H9 (cell line): ENCODE data around the gene PLXND1. TPM values are rescaled to one million over a fixed set of nuclear protein-coding genes. Genes with fewer than 3 reads are reported as not detected.

Experiments used
- DNase-seq: peaks from one replicate; pipeline ENCODE4 v3.0.0-alpha.2; 2017
- H2AFZ ChIP-seq: one replicate; pipeline ENCODE4 v1.6.1; 2013; ENCODE audit warnings: mild to moderate bottlenecking, low read length, control low read depth, moderate library complexity
- H2AK5ac ChIP-seq: 2 replicates; pipeline ENCODE4 v1.6.1; 2013; ENCODE audit warnings: low read length, control low read depth, mixed read lengths; ENCODE audit not compliant: insufficient read length
- H2BK120ac ChIP-seq: one replicate; pipeline ENCODE4 v1.6.1; 2013; ENCODE audit warnings: low read depth, mild to moderate bottlenecking, low read length, control low read depth, inconsistent platforms; ENCODE audit not compliant: poor library complexity, severe bottlenecking
- H2BK12ac ChIP-seq: 2 replicates; pipeline ENCODE4 v1.6.1; 2013; ENCODE audit warnings: low read length, control low read depth, mixed read lengths, low read depth; ENCODE audit not compliant: insufficient read length
- H2BK15ac ChIP-seq: 2 replicates; pipeline ENCODE4 v1.6.1; 2013; ENCODE audit warnings: low read depth, low read length, control low read depth
- H2BK20ac ChIP-seq: one replicate; pipeline ENCODE4 v1.6.1; 2013; ENCODE audit warnings: low read depth, mild to moderate bottlenecking, low read length, control low read depth, inconsistent platforms; ENCODE audit not compliant: poor library complexity, severe bottlenecking
- H2BK5ac ChIP-seq: 2 replicates; pipeline ENCODE4 v1.6.1; 2013; ENCODE audit warnings: low read length, control low read depth, mixed read lengths; ENCODE audit not compliant: insufficient read length
- H3K14ac ChIP-seq: 2 replicates; pipeline ENCODE4 v1.6.1; 2013; ENCODE audit warnings: low read length, control low read depth; ENCODE audit not compliant: insufficient read depth
- H3K18ac ChIP-seq: 2 replicates; pipeline ENCODE4 v1.6.1; 2013; ENCODE audit warnings: low read depth, mild to moderate bottlenecking, mixed read lengths, low read length, control low read depth; ENCODE audit not compliant: insufficient read length
- H3K23ac ChIP-seq: 2 replicates; pipeline ENCODE4 v1.6.1; 2013; ENCODE audit warnings: low read length, control low read depth, mixed read lengths, low read depth; ENCODE audit not compliant: insufficient read length
- H3K23me2 ChIP-seq: 2 replicates; pipeline ENCODE4 v1.6.1; 2013; ENCODE audit warnings: low read depth, mild to moderate bottlenecking, mixed read lengths, low read length, control low read depth; ENCODE audit not compliant: insufficient read length, poor library complexity, severe bottlenecking
- H3K27ac ChIP-seq: 2 replicates; pipeline ENCODE4 v1.5.1; 2013; ENCODE audit warnings: low read length, control low read depth, mixed read lengths, low read depth; ENCODE audit not compliant: insufficient read length
- H3K27me3 ChIP-seq: 2 replicates; pipeline ENCODE4 v1.6.1; 2013; ENCODE audit warnings: low read length, control low read depth, inconsistent platforms; ENCODE audit not compliant: insufficient read depth
- H3K4ac ChIP-seq: 2 replicates; pipeline ENCODE4 v1.6.1; 2013; ENCODE audit warnings: low read depth, mild to moderate bottlenecking, control low read depth, inconsistent platforms, low read length, moderate library complexity
- H3K4me1 ChIP-seq: 2 replicates; pipeline ENCODE4 v1.6.1; 2013; ENCODE audit warnings: low read length, control low read depth, inconsistent platforms; ENCODE audit not compliant: insufficient read depth
- H3K4me2 ChIP-seq: 2 replicates; pipeline ENCODE4 v1.6.1; 2013; ENCODE audit warnings: low read length, control low read depth, mixed read lengths; ENCODE audit not compliant: insufficient read length, insufficient read depth
- H3K56ac ChIP-seq: 2 replicates; pipeline ENCODE4 v1.6.1; 2013; ENCODE audit warnings: low read depth, mild to moderate bottlenecking, mixed read lengths, low read length, control low read depth; ENCODE audit not compliant: insufficient read length
- H3K79me1 ChIP-seq: 2 replicates; pipeline ENCODE4 v1.6.1; 2013; ENCODE audit warnings: low read depth, mild to moderate bottlenecking, moderate library complexity, low read length, control low read depth, inconsistent platforms; ENCODE audit not compliant: insufficient read depth, poor library complexity, severe bottlenecking
- H3K79me2 ChIP-seq: 2 replicates; pipeline ENCODE4 v1.6.1; 2013; ENCODE audit warnings: low read length, control low read depth, inconsistent platforms; ENCODE audit not compliant: insufficient read depth
- H3K9ac ChIP-seq: 2 replicates; pipeline ENCODE4 v1.6.1; 2013; ENCODE audit warnings: low read length, control low read depth, mixed read lengths; ENCODE audit not compliant: insufficient read length; ENCODE audit errors: extremely low read depth
- H3K9me3 ChIP-seq: one replicate; pipeline ENCODE4 v1.6.1; 2013; ENCODE audit warnings: low read depth, low read length, inconsistent platforms; ENCODE audit not compliant: control insufficient read depth
- H3T11ph ChIP-seq: one replicate; pipeline ENCODE4 v1.6.1; 2013; ENCODE audit warnings: mild to moderate bottlenecking, low read length, control low read depth, inconsistent platforms
- H4K20me1 ChIP-seq: one replicate; pipeline ENCODE4 v1.6.1; 2013; ENCODE audit not compliant: control insufficient read depth, insufficient read length, insufficient read depth
- H4K5ac ChIP-seq: 2 replicates; pipeline ENCODE4 v1.6.1; 2013; ENCODE audit warnings: low read depth, mild to moderate bottlenecking, mixed read lengths, low read length, control low read depth; ENCODE audit not compliant: insufficient read length
- H4K8ac ChIP-seq: replicated peaks from 2 replicates; pipeline ENCODE4 v1.6.1; 2013; ENCODE audit warnings: low read length, control low read depth, mixed read lengths, low read depth; ENCODE audit not compliant: insufficient read length
- H4K91ac ChIP-seq: 2 replicates; pipeline ENCODE4 v1.6.1; 2013; ENCODE audit warnings: low read depth, mild to moderate bottlenecking, moderate library complexity, mixed read lengths, low read length, control low read depth; ENCODE audit not compliant: insufficient read length
- H3K27ac Mint-ChIP-seq, 3 experiments: 2 replicates in 2 of 3; 3 replicates in 1 of 3; pipeline ENCODE4 v1.8.0; 2020 to 2021; ENCODE audit warnings: mixed read lengths in 3 of 3, mild to moderate bottlenecking in 1 of 3, moderate library complexity in 1 of 3
- H3K27me3 Mint-ChIP-seq: 2 replicates; pipeline ENCODE4 v1.8.0; 2021; ENCODE audit warnings: low read depth, mild to moderate bottlenecking, moderate library complexity, mixed read lengths
- H3K36me3 Mint-ChIP-seq, 3 experiments: 2 replicates in 2 of 3; 3 replicates in 1 of 3; pipeline ENCODE4 v1.8.0; 2020 to 2021; ENCODE audit warnings: low read depth in 3 of 3, mixed read lengths in 3 of 3; ENCODE audit not compliant: insufficient read depth in 1 of 3
- H3K4me1 Mint-ChIP-seq, 2 experiments: 2 replicates each; pipeline ENCODE4 v1.8.0; 2020; ENCODE audit warnings: mixed read lengths in 2 of 2
- H3K4me3 Mint-ChIP-seq, 2 experiments: 2 replicates in 1 of 2; 3 replicates in 1 of 2; pipeline ENCODE4 v1.8.0; 2020 to 2021; ENCODE audit warnings: mild to moderate bottlenecking in 2 of 2, mixed read lengths in 2 of 2, moderate library complexity in 1 of 2
- H3K9me3 Mint-ChIP-seq, 2 experiments: 2 replicates in 1 of 2; 3 replicates in 1 of 2; pipeline ENCODE4 v1.8.0; 2020; ENCODE audit warnings: mild to moderate bottlenecking in 2 of 2, mixed read lengths in 2 of 2, moderate library complexity in 1 of 2
- WGBS: extraction: QIAGEN DNeasy Blood & Tissue Kit; methylation state at CpG from one replicate; pipeline ENCODE4 v1.1.7; 2013; ENCODE audit warnings: missing lambda C conversion rate, low lambda C conversion rate, mixed read lengths; ENCODE audit not compliant: insufficient read length; ENCODE audit errors: extremely low coverage; 5-methylcytosine and 5-hydroxymethylcytosine counted together
- total RNA-seq: library from RNA; stranded (reverse); gene quantifications from 2 replicates; pipeline ENCODE4 v1.2.1, GENCODE V29; 2021
- TF ChIP-seq, protein P1 (sequence below): fragments of 200-600 bp; sonication (generic); conservative IDR thresholded peaks from 3 replicates; pipeline ENCODE4 v1.8.0; 2021; ENCODE audit warnings: antibody characterized with exemption, mild to moderate bottlenecking

The PLXND1 gene
- total RNA-seq, 1 experiment from 2014 or later, result 50.9 TPM

DNA sequence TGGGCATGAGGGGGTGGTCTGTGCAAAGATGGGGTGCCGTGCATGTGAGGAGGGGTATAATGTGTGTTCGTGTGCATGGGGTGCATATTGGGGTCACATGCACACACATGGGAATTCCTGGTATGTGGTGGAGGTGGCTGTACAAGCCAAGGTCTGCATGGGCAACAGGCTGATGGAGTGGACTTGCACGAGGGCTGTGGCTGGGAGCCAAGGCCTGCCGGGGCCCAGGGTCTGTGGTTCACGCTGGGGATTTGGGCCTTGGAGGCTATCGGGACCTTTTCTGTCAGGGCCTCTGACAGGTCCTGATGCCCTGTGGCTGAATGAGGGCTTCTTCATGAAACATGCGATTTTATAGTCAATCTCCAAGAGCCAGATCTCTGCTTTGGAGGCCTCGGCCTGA lies 9.8 kb upstream of the PLXND1 start:
- Histone ChIP-seq H3K79me1 (no peaks in the 10 kb centered on the region), H3K4me2 (no peak overlapping the region), H2AK5ac (no peak overlapping the region), H4K91ac (no peak overlapping the region), H3K18ac (no peak overlapping the region), H4K8ac (no peak overlapping the region), H3K79me2 (no peaks in the 10 kb centered on the region), H2BK5ac (no peak overlapping the region), H3K23ac (no peak overlapping the region), H3K9ac (no peak overlapping the region), H4K5ac (no peak overlapping the region), H3K27ac (no peak overlapping the region), H3K4ac (no peak overlapping the region), H2BK20ac (no peak overlapping the region), H3T11ph (no peak overlapping the region), H3K14ac (no peak overlapping the region), H3K56ac (no peak overlapping the region), H2BK12ac (no peak overlapping the region), H3K23me2 (no peaks in the 10 kb centered on the region), H2BK120ac (no peak overlapping the region), H4K20me1 (no peaks in the 10 kb centered on the region), H3K9me3 (no peaks in the 10 kb centered on the region), H3K27me3 (no peaks in the 10 kb centered on the region), H2AFZ (no peak overlapping the region), H2BK15ac (no peak overlapping the region), H3K4me1 (no peaks in the 10 kb centered on the region)
- H3K4me1 Mint-ChIP-seq, result peaks cover 16 to 17% of the 10 kb centered on the region in 2 experiments
- no peak overlapping the region for H3K4me3 Mint-ChIP-seq
- DNase-seq, result no peak
- WGBS, result no CpG with 5 or more reads among the region's 8 CpGs
- H3K36me3 Mint-ChIP-seq, result no peaks in the 10 kb centered on the region; a peak in 2 of 7 replicates
- TF ChIP-seq, protein P1, sequence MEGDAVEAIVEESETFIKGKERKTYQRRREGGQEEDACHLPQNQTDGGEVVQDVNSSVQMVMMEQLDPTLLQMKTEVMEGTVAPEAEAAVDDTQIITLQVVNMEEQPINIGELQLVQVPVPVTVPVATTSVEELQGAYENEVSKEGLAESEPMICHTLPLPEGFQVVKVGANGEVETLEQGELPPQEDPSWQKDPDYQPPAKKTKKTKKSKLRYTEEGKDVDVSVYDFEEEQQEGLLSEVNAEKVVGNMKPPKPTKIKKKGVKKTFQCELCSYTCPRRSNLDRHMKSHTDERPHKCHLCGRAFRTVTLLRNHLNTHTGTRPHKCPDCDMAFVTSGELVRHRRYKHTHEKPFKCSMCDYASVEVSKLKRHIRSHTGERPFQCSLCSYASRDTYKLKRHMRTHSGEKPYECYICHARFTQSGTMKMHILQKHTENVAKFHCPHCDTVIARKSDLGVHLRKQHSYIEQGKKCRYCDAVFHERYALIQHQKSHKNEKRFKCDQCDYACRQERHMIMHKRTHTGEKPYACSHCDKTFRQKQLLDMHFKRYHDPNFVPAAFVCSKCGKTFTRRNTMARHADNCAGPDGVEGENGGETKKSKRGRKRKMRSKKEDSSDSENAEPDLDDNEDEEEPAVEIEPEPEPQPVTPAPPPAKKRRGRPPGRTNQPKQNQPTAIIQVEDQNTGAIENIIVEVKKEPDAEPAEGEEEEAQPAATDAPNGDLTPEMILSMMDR, result no peak
- peak overlapping the region in 1 of 3 experiments; percentile 46; a peak in 1 of 7 replicates for H3K27ac Mint-ChIP-seq
- no peaks in the 10 kb centered on the region for H3K9me3 Mint-ChIP-seq
- no peaks in the 10 kb centered on the region; the same call in 1 of the 2 replicates for H3K27me3 Mint-ChIP-seq
